WTC11 (cell line): Measurements from ENCODE around the gene CETP. TPM values are rescaled to one million over a fixed set of nuclear protein-coding genes. Genes with fewer than 3 reads are reported as not detected.

Source experiments
- ATAC-seq: fragments of 200-7000 bp; cut with Tn5 transposase; 2 replicates; pipeline ENCODE4 v1.10.0; 2021; ENCODE audit warnings: mild to moderate bottlenecking, moderate library complexity
- CTCF ChIA-PET: fragments of 300-600 bp; sonication (Branson Sonifier 250); formaldehyde crosslinking; loops from one replicate; lab custom pipeline; 2021; ENCODE audit warnings: antibody characterized with exemption; lab: Charles Lee
- POLR2A ChIA-PET: fragments of 350-600 bp; sonication (Branson Sonifier 250); formaldehyde crosslinking; loops from one replicate; lab custom pipeline; 2021; ENCODE audit warnings: antibody characterized with exemption; lab: Charles Lee
- DNase-seq: peaks from one replicate; pipeline ENCODE4 v3.0.0; 2021; ENCODE audit warnings: low spot score
- H3K27ac Mint-ChIP-seq: 2 replicates; pipeline ENCODE4 v1.8.0; 2021; ENCODE audit warnings: mixed read lengths
- H3K27me3 Mint-ChIP-seq: 2 replicates; pipeline ENCODE4 v1.8.0; 2021; ENCODE audit warnings: low read depth, mild to moderate bottlenecking, moderate library complexity, mixed read lengths
- H3K36me3 Mint-ChIP-seq: 2 replicates; pipeline ENCODE4 v1.8.0; 2021; ENCODE audit warnings: mixed read lengths
- H3K4me1 Mint-ChIP-seq: 2 replicates; pipeline ENCODE4 v1.8.0; 2022; ENCODE audit warnings: mixed read lengths
- H3K4me3 Mint-ChIP-seq: 2 replicates; pipeline ENCODE4 v1.8.0; 2021; ENCODE audit warnings: mild to moderate bottlenecking, moderate library complexity, mixed read lengths
- H3K9me3 Mint-ChIP-seq: 2 replicates; pipeline ENCODE4 v1.8.0; 2021; ENCODE audit warnings: mixed read lengths
- ATF1 ChIP-seq: sonication (generic); formaldehyde crosslinking; IDR thresholded peaks from 2 replicates; pipeline ENCODE4 v1.8.1; 2023; ENCODE audit warnings: mild to moderate bottlenecking, moderate library complexity, missing genetic modification reagents
- FOXK1 ChIP-seq: sonication (generic); formaldehyde crosslinking; IDR thresholded peaks from 2 replicates; pipeline ENCODE4 v1.8.0; 2022; ENCODE audit warnings: mild to moderate bottlenecking, moderate library complexity, missing genetic modification reagents
- KAT7 ChIP-seq: sonication (generic); formaldehyde crosslinking; IDR thresholded peaks from 2 replicates; pipeline ENCODE4 v1.8.1; 2023; ENCODE audit warnings: missing genetic modification reagents, mild to moderate bottlenecking, borderline replicate concordance
- NR1H2 ChIP-seq: sonication (generic); formaldehyde crosslinking; IDR thresholded peaks from 2 replicates; pipeline ENCODE4 v1.9.0; 2021; ENCODE audit warnings: mild to moderate bottlenecking, moderate library complexity, missing genetic modification reagents
- NR3C1 ChIP-seq: sonication (generic); formaldehyde crosslinking; conservative IDR thresholded peaks from 2 replicates; pipeline ENCODE4 v1.8.1; 2023; ENCODE audit warnings: low read depth, mild to moderate bottlenecking, missing genetic modification reagents
- TEAD4 ChIP-seq: sonication (generic); formaldehyde crosslinking; IDR thresholded peaks from 2 replicates; pipeline ENCODE4 v1.8.0; 2022; ENCODE audit warnings: mild to moderate bottlenecking, missing genetic modification reagents
- total RNA-seq: library from RNA; stranded (reverse); gene quantifications from 3 replicates; pipeline ENCODE4 v1.2.3, GENCODE V29; 2021
- TF ChIP-seq, protein P1 (sequence below): sonication (generic); formaldehyde crosslinking; IDR thresholded peaks from 2 replicates; pipeline ENCODE4 v1.8.0; 2023; ENCODE audit warnings: missing genetic modification reagents
- TF ChIP-seq, protein P2 (sequence below): fragments of 250-450 bp; sonication (Bioruptor Pico); IDR thresholded peaks from 2 replicates; pipeline ENCODE4 v1.9.0; 2021; ENCODE audit warnings: mild to moderate bottlenecking
- TF ChIP-seq, protein P3 (sequence below): sonication (generic); formaldehyde crosslinking; conservative IDR thresholded peaks from 2 replicates; pipeline ENCODE4 v1.8.1; 2022; ENCODE audit warnings: mild to moderate bottlenecking, missing genetic modification reagents
- TF ChIP-seq, protein P4 (sequence below): fragments of 250-450 bp; sonication (Bioruptor Pico); IDR thresholded peaks from 2 replicates; pipeline ENCODE4 v1.8.0; 2021; ENCODE audit warnings: mild to moderate bottlenecking
- TF ChIP-seq, protein P5 (sequence below): sonication (generic); formaldehyde crosslinking; IDR thresholded peaks from 2 replicates; pipeline ENCODE4 v1.8.0; 2022; ENCODE audit warnings: mild to moderate bottlenecking, missing genetic modification reagents
- TF ChIP-seq, protein P6 (sequence below): sonication (generic); formaldehyde crosslinking; IDR thresholded peaks from 2 replicates; pipeline ENCODE4 v1.8.1; 2023; ENCODE audit warnings: mild to moderate bottlenecking, missing genetic modification reagents, borderline replicate concordance
- TF ChIP-seq, protein P7 (sequence below): fragments of 200-600 bp; IDR thresholded peaks from 2 replicates; pipeline ENCODE4 v1.8.0; 2022; ENCODE audit warnings: antibody characterized with exemption

CETP gene
- total RNA-seq, 1 experiment from 2014 or later = not detected

DNA sequence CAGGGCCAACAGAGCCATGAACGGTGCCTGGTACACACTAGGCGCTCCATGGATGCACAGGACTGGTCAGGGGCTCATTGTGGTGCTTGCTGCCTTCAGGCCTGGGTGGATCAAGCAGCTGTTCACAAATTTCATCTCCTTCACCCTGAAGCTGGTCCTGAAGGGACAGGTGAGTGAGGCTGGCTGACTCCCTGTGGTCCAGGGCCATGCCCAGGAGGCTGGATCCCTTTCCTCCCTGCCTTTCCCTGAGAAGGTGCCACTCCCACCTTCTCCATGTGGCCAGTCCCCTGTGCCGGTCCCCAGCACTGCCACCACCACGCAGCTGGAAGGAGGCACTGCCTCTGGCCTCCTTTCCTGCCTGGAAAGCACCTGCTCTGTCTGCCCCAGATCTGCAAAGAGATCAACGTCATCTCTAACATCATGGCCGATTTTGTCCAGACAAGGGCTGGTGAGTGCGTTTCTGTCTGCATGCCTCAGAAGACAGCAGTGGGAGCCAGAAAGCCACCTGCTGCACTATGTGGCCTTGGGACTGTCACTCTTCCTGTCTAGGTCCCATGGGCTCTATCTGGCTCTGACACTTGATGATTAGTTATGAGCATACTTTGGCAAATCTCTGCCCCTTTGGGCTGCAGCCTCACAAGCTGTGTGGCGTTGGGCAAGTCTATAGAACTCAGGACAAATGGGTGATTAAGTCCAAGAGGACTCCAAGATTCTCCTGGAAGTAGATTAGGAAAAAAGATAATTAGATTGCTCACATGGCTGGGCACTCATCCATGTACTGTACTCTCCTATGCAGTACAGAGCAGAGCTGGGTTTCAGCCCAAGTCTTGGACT lies 9.4 kb downstream of the CETP start:
- Mint-ChIP-seq H3K4me1 (no peaks in the 10 kb centered on the region), H3K27me3 (no peaks in the 10 kb centered on the region), H3K9me3 (peaks cover 8% of the 10 kb centered on the region; the same call in 1 of the 2 replicates), H3K4me3 (no peak overlapping the region), H3K36me3 (no peaks in the 10 kb centered on the region), H3K27ac (no peak overlapping the region)
- ATAC-seq (no peak), DNase-seq (no peak)
- ChIA-PET POLR2A (no interaction called here), CTCF (interaction anchor here (1.0 kb wide), 1 partner anchor 75 kb away, joined by 3 read pairs; no protein-coding TSS in a partner anchor)
- no peak for TF ChIP-seq ATF1
- TF ChIP-seq FOXK1 (CRISPR knock-in tag) = no peak
- no peak for TF ChIP-seq NR1H2 (CRISPR knock-in tag)
- TF ChIP-seq, protein P1, sequence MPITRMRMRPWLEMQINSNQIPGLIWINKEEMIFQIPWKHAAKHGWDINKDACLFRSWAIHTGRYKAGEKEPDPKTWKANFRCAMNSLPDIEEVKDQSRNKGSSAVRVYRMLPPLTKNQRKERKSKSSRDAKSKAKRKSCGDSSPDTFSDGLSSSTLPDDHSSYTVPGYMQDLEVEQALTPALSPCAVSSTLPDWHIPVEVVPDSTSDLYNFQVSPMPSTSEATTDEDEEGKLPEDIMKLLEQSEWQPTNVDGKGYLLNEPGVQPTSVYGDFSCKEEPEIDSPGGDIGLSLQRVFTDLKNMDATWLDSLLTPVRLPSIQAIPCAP = no peak
- TF ChIP-seq, protein P2, sequence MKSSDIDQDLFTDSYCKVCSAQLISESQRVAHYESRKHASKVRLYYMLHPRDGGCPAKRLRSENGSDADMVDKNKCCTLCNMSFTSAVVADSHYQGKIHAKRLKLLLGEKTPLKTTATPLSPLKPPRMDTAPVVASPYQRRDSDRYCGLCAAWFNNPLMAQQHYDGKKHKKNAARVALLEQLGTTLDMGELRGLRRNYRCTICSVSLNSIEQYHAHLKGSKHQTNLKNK (CRISPR knock-in tag) = no peak
- TF ChIP-seq TEAD4 (CRISPR knock-in tag) = no peak
- TF ChIP-seq, protein P3, sequence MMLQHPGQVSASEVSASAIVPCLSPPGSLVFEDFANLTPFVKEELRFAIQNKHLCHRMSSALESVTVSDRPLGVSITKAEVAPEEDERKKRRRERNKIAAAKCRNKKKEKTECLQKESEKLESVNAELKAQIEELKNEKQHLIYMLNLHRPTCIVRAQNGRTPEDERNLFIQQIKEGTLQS (CRISPR knock-in tag) = no peak
- TF ChIP-seq, protein P4, sequence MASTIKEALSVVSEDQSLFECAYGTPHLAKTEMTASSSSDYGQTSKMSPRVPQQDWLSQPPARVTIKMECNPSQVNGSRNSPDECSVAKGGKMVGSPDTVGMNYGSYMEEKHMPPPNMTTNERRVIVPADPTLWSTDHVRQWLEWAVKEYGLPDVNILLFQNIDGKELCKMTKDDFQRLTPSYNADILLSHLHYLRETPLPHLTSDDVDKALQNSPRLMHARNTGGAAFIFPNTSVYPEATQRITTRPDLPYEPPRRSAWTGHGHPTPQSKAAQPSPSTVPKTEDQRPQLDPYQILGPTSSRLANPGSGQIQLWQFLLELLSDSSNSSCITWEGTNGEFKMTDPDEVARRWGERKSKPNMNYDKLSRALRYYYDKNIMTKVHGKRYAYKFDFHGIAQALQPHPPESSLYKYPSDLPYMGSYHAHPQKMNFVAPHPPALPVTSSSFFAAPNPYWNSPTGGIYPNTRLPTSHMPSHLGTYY = no peak
- no peak for TF ChIP-seq KAT7 (CRISPR knock-in tag)
- TF ChIP-seq, protein P5, sequence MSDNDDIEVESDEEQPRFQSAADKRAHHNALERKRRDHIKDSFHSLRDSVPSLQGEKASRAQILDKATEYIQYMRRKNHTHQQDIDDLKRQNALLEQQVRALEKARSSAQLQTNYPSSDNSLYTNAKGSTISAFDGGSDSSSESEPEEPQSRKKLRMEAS (CRISPR knock-in tag) = no peak
- TF ChIP-seq, protein P6, sequence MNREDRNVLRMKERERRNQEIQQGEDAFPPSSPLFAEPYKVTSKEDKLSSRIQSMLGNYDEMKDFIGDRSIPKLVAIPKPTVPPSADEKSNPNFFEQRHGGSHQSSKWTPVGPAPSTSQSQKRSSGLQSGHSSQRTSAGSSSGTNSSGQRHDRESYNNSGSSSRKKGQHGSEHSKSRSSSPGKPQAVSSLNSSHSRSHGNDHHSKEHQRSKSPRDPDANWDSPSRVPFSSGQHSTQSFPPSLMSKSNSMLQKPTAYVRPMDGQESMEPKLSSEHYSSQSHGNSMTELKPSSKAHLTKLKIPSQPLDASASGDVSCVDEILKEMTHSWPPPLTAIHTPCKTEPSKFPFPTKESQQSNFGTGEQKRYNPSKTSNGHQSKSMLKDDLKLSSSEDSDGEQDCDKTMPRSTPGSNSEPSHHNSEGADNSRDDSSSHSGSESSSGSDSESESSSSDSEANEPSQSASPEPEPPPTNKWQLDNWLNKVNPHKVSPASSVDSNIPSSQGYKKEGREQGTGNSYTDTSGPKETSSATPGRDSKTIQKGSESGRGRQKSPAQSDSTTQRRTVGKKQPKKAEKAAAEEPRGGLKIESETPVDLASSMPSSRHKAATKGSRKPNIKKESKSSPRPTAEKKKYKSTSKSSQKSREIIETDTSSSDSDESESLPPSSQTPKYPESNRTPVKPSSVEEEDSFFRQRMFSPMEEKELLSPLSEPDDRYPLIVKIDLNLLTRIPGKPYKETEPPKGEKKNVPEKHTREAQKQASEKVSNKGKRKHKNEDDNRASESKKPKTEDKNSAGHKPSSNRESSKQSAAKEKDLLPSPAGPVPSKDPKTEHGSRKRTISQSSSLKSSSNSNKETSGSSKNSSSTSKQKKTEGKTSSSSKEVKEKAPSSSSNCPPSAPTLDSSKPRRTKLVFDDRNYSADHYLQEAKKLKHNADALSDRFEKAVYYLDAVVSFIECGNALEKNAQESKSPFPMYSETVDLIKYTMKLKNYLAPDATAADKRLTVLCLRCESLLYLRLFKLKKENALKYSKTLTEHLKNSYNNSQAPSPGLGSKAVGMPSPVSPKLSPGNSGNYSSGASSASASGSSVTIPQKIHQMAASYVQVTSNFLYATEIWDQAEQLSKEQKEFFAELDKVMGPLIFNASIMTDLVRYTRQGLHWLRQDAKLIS (CRISPR knock-in tag) = no peak

DNA sequence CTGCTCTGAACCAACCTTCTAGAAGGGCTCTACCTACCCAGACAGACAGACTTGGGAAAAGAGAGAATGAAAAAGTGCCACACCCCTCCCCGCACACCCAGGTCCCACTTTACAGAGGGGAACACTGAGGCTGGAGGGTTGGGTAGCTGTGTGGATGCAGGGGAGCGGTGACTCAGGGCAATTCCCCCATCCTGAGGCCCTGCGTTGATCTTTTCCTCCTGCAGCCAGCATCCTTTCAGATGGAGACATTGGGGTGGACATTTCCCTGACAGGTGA lies 10.0 kb downstream of the CETP start:
- Mint-ChIP-seq H3K4me1 (no peaks in the 10 kb centered on the region), H3K27ac (no peak overlapping the region), H3K27me3 (no peaks in the 10 kb centered on the region), H3K36me3 (no peaks in the 10 kb centered on the region), H3K9me3 (peaks cover 8% of the 10 kb centered on the region; the same call in 1 of the 2 replicates), H3K4me3 (no peak overlapping the region)
- ChIA-PET CTCF (no interaction called here), POLR2A (no interaction called here)
- ATAC-seq (no peak), DNase-seq (no peak)
- TF ChIP-seq, protein P7, sequence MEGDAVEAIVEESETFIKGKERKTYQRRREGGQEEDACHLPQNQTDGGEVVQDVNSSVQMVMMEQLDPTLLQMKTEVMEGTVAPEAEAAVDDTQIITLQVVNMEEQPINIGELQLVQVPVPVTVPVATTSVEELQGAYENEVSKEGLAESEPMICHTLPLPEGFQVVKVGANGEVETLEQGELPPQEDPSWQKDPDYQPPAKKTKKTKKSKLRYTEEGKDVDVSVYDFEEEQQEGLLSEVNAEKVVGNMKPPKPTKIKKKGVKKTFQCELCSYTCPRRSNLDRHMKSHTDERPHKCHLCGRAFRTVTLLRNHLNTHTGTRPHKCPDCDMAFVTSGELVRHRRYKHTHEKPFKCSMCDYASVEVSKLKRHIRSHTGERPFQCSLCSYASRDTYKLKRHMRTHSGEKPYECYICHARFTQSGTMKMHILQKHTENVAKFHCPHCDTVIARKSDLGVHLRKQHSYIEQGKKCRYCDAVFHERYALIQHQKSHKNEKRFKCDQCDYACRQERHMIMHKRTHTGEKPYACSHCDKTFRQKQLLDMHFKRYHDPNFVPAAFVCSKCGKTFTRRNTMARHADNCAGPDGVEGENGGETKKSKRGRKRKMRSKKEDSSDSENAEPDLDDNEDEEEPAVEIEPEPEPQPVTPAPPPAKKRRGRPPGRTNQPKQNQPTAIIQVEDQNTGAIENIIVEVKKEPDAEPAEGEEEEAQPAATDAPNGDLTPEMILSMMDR = no peak
- TF ChIP-seq NR3C1 = no peak
